Kidney (tissue), 14 donors: ENCODE measurements around the gene EID3. TPM values are rescaled to one million over a fixed set of nuclear protein-coding genes. Genes with fewer than 3 reads are reported as not detected.
"Not testable (repeated sequence)": the region's sequence is repeated elsewhere in the genome, so short reads cannot be mapped to it uniquely, and the experiment has no call there.

Experiments used
- DNase-seq, 5 donors: peaks; one replicate each; pipeline ENCODE4 v3.0.0-alpha.2; 2013 to 2020
- FAIRE-seq: peaks from 2 replicates; lab custom pipeline; 2012; peaks lifted over from hg19 to GRCh38; lab: Jason Lieb, UNC
- H3K27ac ChIP-seq, 2 donors: one replicate each; pipeline ENCODE4 v1.7.0; 2013; ENCODE audit warnings: low read depth in 2 of 2, low read length in 2 of 2, inconsistent platforms in 1 of 2
- H3K27me3 ChIP-seq: one replicate; pipeline ENCODE4 v1.7.1; 2013; ENCODE audit warnings: low read length, inconsistent platforms; ENCODE audit not compliant: control insufficient read depth, insufficient read depth
- H3K36me3 ChIP-seq, 3 donors: one replicate each; pipeline versions ENCODE4 v1.7.0 to v1.7.1; 2013; ENCODE audit warnings: low read length in 3 of 3, control low read depth in 1 of 3, inconsistent platforms in 1 of 3; ENCODE audit not compliant: insufficient read depth in 3 of 3, control insufficient read depth in 2 of 3
- H3K4me1 ChIP-seq, 3 donors: one replicate each; pipeline versions ENCODE4 v1.7.0 to v1.7.1; 2013; ENCODE audit warnings: low read length in 3 of 3, inconsistent platforms in 1 of 3, low read depth in 1 of 3; ENCODE audit not compliant: control insufficient read depth in 2 of 3, insufficient read depth in 2 of 3
- H3K4me3 ChIP-seq, 3 donors: one replicate each; pipeline versions ENCODE4 v1.7.0 to v1.8.1; 2013; ENCODE audit warnings: low read length in 3 of 3, control low read depth in 1 of 3, inconsistent platforms in 1 of 3
- H3K9ac ChIP-seq, 3 donors: one replicate each; pipeline versions ENCODE4 v1.7.0 to v1.7.1; 2013; ENCODE audit warnings: low read length in 3 of 3, control low read depth in 1 of 3, inconsistent platforms in 1 of 3
- H3K9me3 ChIP-seq, 3 donors: one replicate each; pipeline versions ENCODE4 v1.7.0 to v1.7.1; 2013; ENCODE audit warnings: low read length in 3 of 3, control low read depth in 1 of 3, inconsistent platforms in 1 of 3; ENCODE audit not compliant: control insufficient read depth in 2 of 3, insufficient read depth in 1 of 3
- intact Hi-C: fragments of 100-400 bp; cut with DNase I; formaldehyde crosslinking; loops from one replicate; pipeline ENCODE4 v1.11.1; 2022
- polyA plus RNA-seq: library from polyadenylated mRNA; stranded (reverse); fragments of 350-450 nt; fragmentation: Illumina TruSeq; extraction: RNeasy Lipid Tissue Mini Kit (QIAGEN cat#74804); gene quantifications from one replicate; pipeline ENCODE4 v1.2.3, GENCODE V29; 2014; ENCODE audit warnings: low read depth, low replicate concordance; ENCODE audit not compliant: insufficient read depth
- total RNA-seq: library from RNA; stranded (reverse); fragmentation: NEBNext Ultra II Directional; extraction: Animal tissue kit (Norgen Biotek cat#: 25700); gene quantifications from one replicate; pipeline ENCODE4 v1.2.1, GENCODE V29; 2021
- TF ChIP-seq, protein P1 (sequence below): IDR thresholded peaks from 3 replicates; pipeline ENCODE4 v1.5.1; 2012; ENCODE audit warnings: mild to moderate bottlenecking, moderate library complexity, borderline replicate concordance; ENCODE audit not compliant: insufficient read depth; ENCODE audit errors: extremely low read depth
- donor health status: control.
- donor health status: control.
- donor health status: control.
- donor health status: control.
- donor health status: control.
- donor health status: DM: yes; HTN: yes; CAD: no.
- donor health status: Normal renal cell carcinoma (clear cell type).

The EID3 gene
- total and polyA plus RNA-seq, 2 donors from 2014 or later, result 0.90 to 5.0 TPM

- Histone ChIP-seq H3K4me1 (no peaks in the 10 kb centered on the region), H3K27me3 (no peaks in the 10 kb centered on the region), H3K9me3 (no peaks in the 10 kb centered on the region), H3K9ac (no peak overlapping the region), H3K27ac (no peak overlapping the region), H3K4me3 (no peak overlapping the region), H3K36me3 (peaks cover 2 to 11% (median 9%) of the 10 kb centered on the region in 3 donors)
- TF ChIP-seq, protein P1, sequence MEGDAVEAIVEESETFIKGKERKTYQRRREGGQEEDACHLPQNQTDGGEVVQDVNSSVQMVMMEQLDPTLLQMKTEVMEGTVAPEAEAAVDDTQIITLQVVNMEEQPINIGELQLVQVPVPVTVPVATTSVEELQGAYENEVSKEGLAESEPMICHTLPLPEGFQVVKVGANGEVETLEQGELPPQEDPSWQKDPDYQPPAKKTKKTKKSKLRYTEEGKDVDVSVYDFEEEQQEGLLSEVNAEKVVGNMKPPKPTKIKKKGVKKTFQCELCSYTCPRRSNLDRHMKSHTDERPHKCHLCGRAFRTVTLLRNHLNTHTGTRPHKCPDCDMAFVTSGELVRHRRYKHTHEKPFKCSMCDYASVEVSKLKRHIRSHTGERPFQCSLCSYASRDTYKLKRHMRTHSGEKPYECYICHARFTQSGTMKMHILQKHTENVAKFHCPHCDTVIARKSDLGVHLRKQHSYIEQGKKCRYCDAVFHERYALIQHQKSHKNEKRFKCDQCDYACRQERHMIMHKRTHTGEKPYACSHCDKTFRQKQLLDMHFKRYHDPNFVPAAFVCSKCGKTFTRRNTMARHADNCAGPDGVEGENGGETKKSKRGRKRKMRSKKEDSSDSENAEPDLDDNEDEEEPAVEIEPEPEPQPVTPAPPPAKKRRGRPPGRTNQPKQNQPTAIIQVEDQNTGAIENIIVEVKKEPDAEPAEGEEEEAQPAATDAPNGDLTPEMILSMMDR, result no peak
- FAIRE-seq (no peak), DNase-seq (no peak)
- intact Hi-C loops, result no loop called here
These were observed 26.4 kb downstream of the EID3 start for GRCh38 chr12:104329707-104330532.

GRCh38 chr12:104331376-104331775 is 27.8 kb downstream of the EID3 start:
- FAIRE-seq (no peak), DNase-seq (no peak)
- peaks cover 2 to 11% (median 9%) of the 10 kb centered on the region in 3 donors for H3K36me3 ChIP-seq

DNA sequence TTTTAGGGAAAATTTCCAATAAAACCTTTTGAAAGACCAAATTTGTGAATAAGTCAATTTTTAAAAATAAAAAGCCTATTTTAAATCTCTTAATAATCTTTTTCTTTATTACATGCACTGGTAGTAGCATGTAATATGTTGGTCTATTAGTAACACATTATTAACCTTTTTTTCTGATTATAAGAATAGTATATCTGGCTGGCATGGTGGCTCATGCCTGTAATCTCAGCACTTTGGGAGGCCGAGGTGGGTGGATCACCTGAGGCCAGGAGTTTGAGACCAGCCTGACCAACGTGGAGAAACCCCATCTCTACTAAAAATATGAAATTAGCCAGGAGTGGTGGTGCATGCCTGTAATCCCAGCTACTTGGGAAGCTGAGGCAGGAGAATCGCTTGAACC is 28.7 kb downstream of the EID3 start:
- H3K27me3 ChIP-seq, H3K4me3 ChIP-seq, intact Hi-C loops, H3K27ac ChIP-seq, FAIRE-seq, DNase-seq, H3K9ac ChIP-seq, H3K9me3 ChIP-seq, H3K4me1 ChIP-seq: not testable (repeated sequence)
- peaks cover 2 to 12% (median 11%) of the 10 kb centered on the region in 3 donors for H3K36me3 ChIP-seq

More at GRCh38 chr12:104331376-104331775, 27.8 kb downstream of the EID3 start:
- no peaks in the 10 kb centered on the region for H3K4me1 ChIP-seq
- TF ChIP-seq, protein P1, result no peak
- H3K27ac ChIP-seq, result no peak overlapping the region
- H3K4me3 ChIP-seq, result no peak overlapping the region
- no peaks in the 10 kb centered on the region for H3K27me3 ChIP-seq
- no peak overlapping the region for H3K9ac ChIP-seq
- intact Hi-C loops, result no loop called here
- H3K9me3 ChIP-seq, result no peaks in the 10 kb centered on the region

DNA sequence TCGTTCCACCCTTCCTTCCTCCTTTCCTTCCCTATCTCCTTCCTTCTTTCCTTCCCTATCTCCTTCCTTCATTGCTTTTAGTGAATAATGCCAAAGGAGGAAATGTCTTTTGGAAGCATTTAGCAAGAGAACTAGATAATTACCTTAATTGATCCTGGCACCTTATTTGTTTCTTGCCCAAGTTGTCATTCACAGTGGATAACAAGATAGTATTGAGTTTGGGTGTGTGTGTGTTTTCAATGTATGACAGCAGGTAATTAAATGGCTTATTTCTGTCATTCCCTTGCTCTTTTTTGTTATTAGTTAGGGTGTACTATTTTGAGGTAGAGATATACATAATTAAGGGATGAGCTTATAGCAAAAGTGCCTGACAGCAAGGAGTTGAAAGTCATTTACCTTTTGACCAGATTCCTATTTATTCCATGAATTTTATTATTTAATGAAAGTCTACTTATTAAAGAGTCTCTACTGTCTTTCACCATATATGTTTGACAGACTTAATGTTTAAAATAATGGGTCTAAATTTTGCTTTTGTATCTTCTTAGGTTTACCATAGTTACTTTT is 30.2 kb downstream of the EID3 start:
- Histone ChIP-seq H3K36me3 (peaks cover 0 to 8% (median 6%) of the 10 kb centered on the region in 3 donors), H3K9me3 (no peaks in the 10 kb centered on the region), H3K27ac (no peak overlapping the region), H3K27me3 (no peaks in the 10 kb centered on the region), H3K4me3 (no peak overlapping the region), H3K9ac (no peak overlapping the region), H3K4me1 (no peaks in the 10 kb centered on the region)
- intact Hi-C loops, result no loop called here
- TF ChIP-seq, protein P1, result no peak
- FAIRE-seq (no peak), DNase-seq (no peak)
